MM.1S (cell line): ENCODE measurements around the gene RPP21.
A peak's percentile ranks its signal among the peaks of the same experiment; 100 is the strongest.

ENCODE experiments used
- DNase-seq: peaks from one replicate; pipeline ENCODE4 v3.0.0-alpha.2; 2015
- H2AFZ ChIP-seq: fragments of 300-600 bp; sonication (generic); 2 replicates; pipeline ENCODE4 v1.6.0; 2016; ENCODE audit warnings: antibody characterized with exemption, low read length
- H3F3A ChIP-seq: fragments of 300-600 bp; sonication (generic); 2 replicates; pipeline ENCODE4 v1.6.1; 2016; ENCODE audit warnings: mild to moderate bottlenecking, antibody characterized with exemption, low read length, moderate library complexity, mixed read lengths; ENCODE audit not compliant: insufficient read depth
- H3K27ac ChIP-seq: fragments of 300-600 bp; sonication (generic); 2 replicates; pipeline ENCODE4 v1.5.1; 2016; ENCODE audit warnings: mild to moderate bottlenecking, low read length
- H3K27me3 ChIP-seq: fragments of 300-600 bp; sonication (generic); replicated peaks from 2 replicates; pipeline ENCODE4 v1.6.0; 2016; ENCODE audit warnings: low read length; ENCODE audit not compliant: insufficient read depth
- H3K36me3 ChIP-seq: fragments of 300-600 bp; sonication (generic); replicated peaks from 2 replicates; pipeline ENCODE4 v1.6.1; 2016; ENCODE audit warnings: mild to moderate bottlenecking, low read length, mixed read lengths; ENCODE audit not compliant: insufficient read depth
- H3K4me1 ChIP-seq: fragments of 300-600 bp; sonication (generic); 2 replicates; pipeline ENCODE4 v1.6.1; 2016; ENCODE audit warnings: low read length, mixed read lengths
- H3K4me2 ChIP-seq: fragments of 300-600 bp; sonication (generic); 2 replicates; pipeline ENCODE4 v1.6.0; 2016; ENCODE audit warnings: low read depth, low read length
- H3K4me3 ChIP-seq: fragments of 300-600 bp; sonication (generic); 2 replicates; pipeline ENCODE4 v1.5.1; 2016; ENCODE audit warnings: low read length, mixed read lengths
- H3K79me2 ChIP-seq: fragments of 300-600 bp; sonication (generic); 2 replicates; pipeline ENCODE4 v1.6.1; 2016; ENCODE audit warnings: mixed run types, low read length, mixed read lengths
- H3K9ac ChIP-seq: fragments of 300-600 bp; sonication (generic); 2 replicates; pipeline ENCODE4 v1.6.1; 2016; ENCODE audit warnings: low read length, mixed read lengths
- H3K9me2 ChIP-seq: fragments of 300-600 bp; sonication (generic); replicated peaks from 2 replicates; pipeline ENCODE4 v1.6.1; 2016; ENCODE audit warnings: mild to moderate bottlenecking, low read length, mixed read lengths; ENCODE audit not compliant: insufficient read depth
- H3K9me3 ChIP-seq: fragments of 300-600 bp; sonication (generic); replicated peaks from 2 replicates; pipeline ENCODE4 v1.6.1; 2016; ENCODE audit warnings: mild to moderate bottlenecking, low read length, mixed read lengths; ENCODE audit not compliant: insufficient read depth
- H4K20me1 ChIP-seq: fragments of 300-600 bp; sonication (generic); 2 replicates; pipeline ENCODE4 v1.6.1; 2016; ENCODE audit warnings: mild to moderate bottlenecking, low read length, moderate library complexity, mixed read lengths; ENCODE audit not compliant: insufficient read depth
- CTCF ChIP-seq: fragments of 300-600 bp; sonication (generic); IDR thresholded peaks from 2 replicates; pipeline ENCODE4 v1.5.1; 2016; ENCODE audit warnings: antibody characterized with exemption, low read length, mixed read lengths
- EZH2 ChIP-seq: fragments of 300-600 bp; sonication (generic); optimal IDR thresholded peaks from 2 replicates; pipeline ENCODE3; 2017; ENCODE audit warnings: low read depth, mild to moderate bottlenecking, antibody characterized with exemption, low read length, mixed read lengths
- EZH2phosphoT487 ChIP-seq: fragments of 300-600 bp; sonication (generic); IDR thresholded peaks from 2 replicates; pipeline ENCODE4 v1.6.1; 2018; ENCODE audit warnings: antibody characterized with exemption, low read length

Gene RPP21

GRCh38 chr6:30323806-30324205 is 21.1 kb upstream of the RPP21 start:
- no peak overlapping the region for H2AFZ ChIP-seq
- H3K27me3 ChIP-seq, result no peaks in the 10 kb centered on the region
- TF ChIP-seq EZH2phosphoT487 (no peak), CTCF (no peak), EZH2 (no peak)
- peaks cover 11% of the 10 kb centered on the region; the same call in 1 of the 2 replicates for H3F3A ChIP-seq
- no peak overlapping the region for H3K4me2 ChIP-seq
- no peaks in the 10 kb centered on the region for H3K9me2 ChIP-seq
- no peak overlapping the region for H3K27ac ChIP-seq
- peaks cover 71% of the 10 kb centered on the region for H3K79me2 ChIP-seq
- no peak for DNase-seq
- H3K4me3 ChIP-seq, result no peak overlapping the region
- no peak overlapping the region for H3K9ac ChIP-seq
- peaks cover 17% of the 10 kb centered on the region for H3K4me1 ChIP-seq
- H3K36me3 ChIP-seq, result no peaks in the 10 kb centered on the region
- H4K20me1 ChIP-seq, result no peaks in the 10 kb centered on the region; the same call in 1 of the 2 replicates
- H3K9me3 ChIP-seq, result no peaks in the 10 kb centered on the region

- no peaks in the 10 kb centered on the region for H3K36me3 ChIP-seq
- peaks cover 58% of the 10 kb centered on the region for H3K79me2 ChIP-seq
- no peaks in the 10 kb centered on the region for H3K9me3 ChIP-seq
- H3K9me2 ChIP-seq, result no peaks in the 10 kb centered on the region
- peak; percentile 57 for DNase-seq
- peak overlapping the region; percentile 96 for H3K9ac ChIP-seq
- H3K4me3 ChIP-seq, result peak overlapping the region; percentile 84
- H3K4me2 ChIP-seq, result peak overlapping the region; percentile 91
- H2AFZ ChIP-seq, result peak overlapping the region; percentile 82
- H3K4me1 ChIP-seq, result peaks cover 17% of the 10 kb centered on the region
- no peaks in the 10 kb centered on the region for H3K27me3 ChIP-seq
- no peaks in the 10 kb centered on the region; the same call in 1 of the 2 replicates for H4K20me1 ChIP-seq
- peaks cover 11% of the 10 kb centered on the region; the same call in 1 of the 2 replicates for H3F3A ChIP-seq
- TF ChIP-seq EZH2phosphoT487, result no peak
- TF ChIP-seq CTCF, result no peak
- TF ChIP-seq EZH2, result no peak
- peak overlapping the region; percentile 92; the same call in 1 of the 2 replicates for H3K27ac ChIP-seq
Observed at GRCh38 chr6:30325150-30325872, 19.6 kb upstream of the RPP21 start.

- H4K20me1 ChIP-seq, result no peaks in the 10 kb centered on the region
- no peaks in the 10 kb centered on the region for H3K9me3 ChIP-seq
- peak overlapping the region; percentile 84 for H3K4me3 ChIP-seq
- DNase-seq, result peak; percentile 63
- peak overlapping the region; percentile 91 for H3K4me2 ChIP-seq
- no peaks in the 10 kb centered on the region for H3K36me3 ChIP-seq
- H3K9ac ChIP-seq, result peak overlapping the region; percentile 96
- H2AFZ ChIP-seq, result peak overlapping the region; percentile 82
- H3K27me3 ChIP-seq, result no peaks in the 10 kb centered on the region
- H3K27ac ChIP-seq, result peak overlapping the region; percentile 92
- H3K9me2 ChIP-seq, result no peaks in the 10 kb centered on the region
- peaks cover 11% of the 10 kb centered on the region; the same call in 1 of the 2 replicates for H3F3A ChIP-seq
- H3K79me2 ChIP-seq, result peaks cover 51% of the 10 kb centered on the region
- no peak for TF ChIP-seq EZH2phosphoT487
- no peak for TF ChIP-seq CTCF
- TF ChIP-seq EZH2, result no peak
- H3K4me1 ChIP-seq, result peaks cover 17% of the 10 kb centered on the region
Observed at GRCh38 chr6:30325873-30326525, 19.0 kb upstream of the RPP21 start.
